GM12873 (cell line): Measurements from ENCODE around the gene LGALS7B.

Experiments used
- TF ChIP-seq, protein P1 (sequence below): IDR thresholded peaks from 2 replicates; pipeline ENCODE4 v1.5.1; 2012; ENCODE audit warnings: low read depth, mild to moderate bottlenecking, moderate library complexity, low read length, control low read depth; ENCODE audit not compliant: insufficient read depth; ENCODE audit errors: missing control alignments

LGALS7B gene

DNA sequence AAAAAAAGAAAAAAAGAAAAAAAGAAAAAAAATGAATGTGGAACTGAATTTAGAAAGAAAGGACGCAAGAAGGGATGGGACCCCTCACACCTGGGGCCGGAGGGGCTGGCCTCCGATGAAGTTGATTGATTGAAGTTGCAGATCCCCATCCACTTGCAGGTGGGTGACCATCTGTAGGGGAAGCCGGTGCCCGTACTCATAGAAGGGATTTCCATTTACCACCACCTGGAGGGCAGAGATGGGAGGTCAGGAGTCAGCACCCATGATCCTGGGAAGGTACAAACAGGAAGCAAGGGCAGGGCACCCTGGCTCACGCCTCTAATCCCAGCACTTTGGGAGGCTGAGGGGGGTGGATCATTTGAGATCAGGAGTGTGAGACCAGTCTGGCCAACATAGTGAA is 17.4 kb downstream of the LGALS7B start:
- TF ChIP-seq, protein P1, sequence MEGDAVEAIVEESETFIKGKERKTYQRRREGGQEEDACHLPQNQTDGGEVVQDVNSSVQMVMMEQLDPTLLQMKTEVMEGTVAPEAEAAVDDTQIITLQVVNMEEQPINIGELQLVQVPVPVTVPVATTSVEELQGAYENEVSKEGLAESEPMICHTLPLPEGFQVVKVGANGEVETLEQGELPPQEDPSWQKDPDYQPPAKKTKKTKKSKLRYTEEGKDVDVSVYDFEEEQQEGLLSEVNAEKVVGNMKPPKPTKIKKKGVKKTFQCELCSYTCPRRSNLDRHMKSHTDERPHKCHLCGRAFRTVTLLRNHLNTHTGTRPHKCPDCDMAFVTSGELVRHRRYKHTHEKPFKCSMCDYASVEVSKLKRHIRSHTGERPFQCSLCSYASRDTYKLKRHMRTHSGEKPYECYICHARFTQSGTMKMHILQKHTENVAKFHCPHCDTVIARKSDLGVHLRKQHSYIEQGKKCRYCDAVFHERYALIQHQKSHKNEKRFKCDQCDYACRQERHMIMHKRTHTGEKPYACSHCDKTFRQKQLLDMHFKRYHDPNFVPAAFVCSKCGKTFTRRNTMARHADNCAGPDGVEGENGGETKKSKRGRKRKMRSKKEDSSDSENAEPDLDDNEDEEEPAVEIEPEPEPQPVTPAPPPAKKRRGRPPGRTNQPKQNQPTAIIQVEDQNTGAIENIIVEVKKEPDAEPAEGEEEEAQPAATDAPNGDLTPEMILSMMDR: no peak

DNA sequence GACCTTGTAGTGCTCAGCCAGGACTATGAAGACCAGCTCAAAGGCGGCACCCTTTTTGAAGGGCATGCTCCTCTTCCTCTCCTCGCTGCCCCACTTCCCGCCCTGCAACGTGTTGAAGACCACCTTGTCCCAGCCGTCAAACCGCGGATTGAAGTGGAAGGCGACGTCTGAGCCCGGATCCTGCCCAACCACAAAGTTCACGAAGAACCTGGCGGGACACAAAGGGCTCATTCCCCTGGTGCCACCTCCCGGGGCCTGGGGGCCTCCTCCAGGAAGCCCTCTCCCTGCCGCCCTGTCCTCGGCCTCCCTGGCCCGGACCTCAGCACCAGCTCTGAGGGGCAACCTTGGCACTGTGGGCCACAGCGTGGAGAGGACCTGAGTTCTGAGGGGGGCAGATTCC is 19.7 kb downstream of the LGALS7B start:
- TF ChIP-seq, protein P1: no peak

DNA sequence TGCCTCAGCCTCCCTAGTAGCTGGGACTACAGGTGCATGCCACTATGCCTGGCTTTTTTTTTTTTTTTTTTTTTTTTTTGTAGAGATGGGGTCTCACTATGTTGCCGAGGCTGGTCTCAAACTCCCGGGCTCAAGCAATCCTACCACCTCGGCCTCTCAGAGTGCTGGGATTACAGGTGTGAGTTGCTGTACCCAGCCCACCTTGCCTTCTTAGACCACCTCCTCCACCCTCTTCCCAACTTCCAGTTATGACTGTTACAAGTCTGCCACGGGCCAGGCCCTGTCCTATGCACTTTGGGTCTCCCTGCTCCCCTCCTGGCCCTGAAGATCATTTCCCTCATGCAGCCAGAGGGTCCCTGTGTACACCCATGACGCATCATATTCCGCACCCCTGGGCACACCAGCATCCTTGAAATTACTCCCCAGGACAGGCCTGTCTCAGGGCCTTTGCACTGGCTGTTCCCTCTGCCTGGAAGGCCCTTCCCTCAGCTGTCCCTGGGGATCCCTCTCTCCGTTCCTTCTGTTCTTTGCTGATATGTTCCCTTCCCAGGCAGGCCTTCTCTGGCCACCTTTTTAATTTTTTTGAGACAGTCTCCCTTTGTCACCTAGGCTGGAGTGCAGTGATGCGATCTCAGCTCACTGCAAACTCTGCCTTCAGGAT is 20.7 kb downstream of the LGALS7B start:
- TF ChIP-seq, protein P1: no peak

DNA sequence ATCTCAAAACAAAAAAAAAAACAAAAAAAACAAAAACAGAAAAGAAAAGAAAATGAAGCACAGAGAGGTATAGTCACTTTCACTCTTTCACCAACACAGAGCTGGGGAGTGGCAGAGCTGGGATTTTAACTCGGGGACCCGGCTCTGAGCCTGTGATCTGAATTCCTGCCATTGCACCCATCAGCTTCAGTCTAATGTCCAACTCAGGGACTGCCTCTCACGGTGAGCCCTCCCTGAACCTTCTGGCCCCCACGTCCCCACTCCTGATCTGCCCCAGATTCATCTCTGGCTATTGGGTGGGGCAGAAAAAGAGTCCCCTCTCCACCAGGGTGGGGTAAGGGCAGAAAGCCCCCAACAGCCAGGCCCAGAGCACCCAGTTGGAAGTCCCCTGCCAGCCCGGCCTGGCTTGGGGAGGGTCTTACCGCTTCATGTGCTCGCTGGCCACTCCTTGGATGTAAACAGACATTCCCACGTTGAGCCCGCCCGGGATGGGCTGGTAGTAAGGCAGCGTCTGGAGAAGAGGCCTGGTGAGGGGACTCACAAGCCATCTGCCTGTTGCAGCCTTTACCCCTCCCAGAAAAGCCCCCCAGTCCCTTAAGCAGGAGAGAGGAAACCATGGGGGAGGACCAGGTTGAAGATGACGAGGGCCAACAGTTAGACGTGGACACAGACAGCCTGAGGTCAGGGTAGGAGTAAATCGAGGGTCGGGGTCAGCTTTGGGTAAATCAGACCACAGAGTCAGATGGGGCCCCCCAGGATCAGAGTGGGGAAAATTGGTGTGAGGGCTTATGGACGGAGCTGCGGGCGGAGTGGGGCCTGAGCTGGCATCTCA is 23.2 kb downstream of the LGALS7B start:
- TF ChIP-seq, protein P1: no peak

DNA sequence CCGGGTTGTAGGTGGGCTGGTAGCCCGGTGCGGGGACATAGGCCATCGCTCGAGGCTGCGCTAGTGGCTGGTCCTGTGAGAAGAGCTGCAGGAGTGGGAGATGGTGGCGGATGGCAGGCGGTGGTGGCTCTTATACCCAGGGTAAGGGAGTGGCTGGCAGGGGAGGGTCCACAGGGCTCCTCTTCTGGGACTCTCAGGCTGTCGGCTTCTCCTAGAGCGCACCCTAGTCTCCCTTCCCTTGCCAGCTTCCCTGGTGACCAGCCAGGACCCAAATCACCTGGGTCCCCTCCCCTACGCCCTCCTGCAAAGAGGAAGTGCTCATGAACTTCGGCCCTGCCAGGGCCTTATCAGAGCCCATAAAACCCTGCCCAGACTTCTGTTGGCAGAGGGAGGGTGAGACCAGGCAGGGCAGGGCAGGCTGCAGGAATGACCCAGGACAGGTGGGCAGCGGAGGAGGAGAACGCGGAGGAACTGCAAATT is 23.9 kb downstream of the LGALS7B start, which contains the start of gene LGALS4:
Gene LGALS4 (minus strand): TSS at position 105 of the 480 bp plus-strand sequence. CDS start 59 bp downstream, at position 46.
- TF ChIP-seq, protein P1: no peak

DNA sequence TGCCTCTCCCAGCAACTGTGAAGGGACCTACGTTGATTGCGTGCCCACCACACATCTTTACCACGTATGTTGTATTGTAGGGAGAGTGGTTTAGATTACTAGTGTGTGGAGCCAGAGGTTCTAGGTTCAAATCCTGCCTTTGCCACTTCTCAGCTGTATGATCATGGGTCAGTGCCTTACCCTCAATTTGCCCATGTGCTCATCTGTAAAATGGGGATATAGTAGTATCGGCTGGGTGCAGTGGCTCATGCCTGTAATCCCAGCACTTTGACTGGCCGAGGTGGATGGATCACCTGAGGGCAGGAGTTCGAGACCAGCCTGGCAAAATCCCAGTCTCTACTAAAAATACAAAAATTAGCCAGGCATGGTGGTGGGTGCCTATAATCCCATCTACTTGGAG is 24.3 kb downstream of the LGALS7B start:
- TF ChIP-seq, protein P1: no peak

DNA sequence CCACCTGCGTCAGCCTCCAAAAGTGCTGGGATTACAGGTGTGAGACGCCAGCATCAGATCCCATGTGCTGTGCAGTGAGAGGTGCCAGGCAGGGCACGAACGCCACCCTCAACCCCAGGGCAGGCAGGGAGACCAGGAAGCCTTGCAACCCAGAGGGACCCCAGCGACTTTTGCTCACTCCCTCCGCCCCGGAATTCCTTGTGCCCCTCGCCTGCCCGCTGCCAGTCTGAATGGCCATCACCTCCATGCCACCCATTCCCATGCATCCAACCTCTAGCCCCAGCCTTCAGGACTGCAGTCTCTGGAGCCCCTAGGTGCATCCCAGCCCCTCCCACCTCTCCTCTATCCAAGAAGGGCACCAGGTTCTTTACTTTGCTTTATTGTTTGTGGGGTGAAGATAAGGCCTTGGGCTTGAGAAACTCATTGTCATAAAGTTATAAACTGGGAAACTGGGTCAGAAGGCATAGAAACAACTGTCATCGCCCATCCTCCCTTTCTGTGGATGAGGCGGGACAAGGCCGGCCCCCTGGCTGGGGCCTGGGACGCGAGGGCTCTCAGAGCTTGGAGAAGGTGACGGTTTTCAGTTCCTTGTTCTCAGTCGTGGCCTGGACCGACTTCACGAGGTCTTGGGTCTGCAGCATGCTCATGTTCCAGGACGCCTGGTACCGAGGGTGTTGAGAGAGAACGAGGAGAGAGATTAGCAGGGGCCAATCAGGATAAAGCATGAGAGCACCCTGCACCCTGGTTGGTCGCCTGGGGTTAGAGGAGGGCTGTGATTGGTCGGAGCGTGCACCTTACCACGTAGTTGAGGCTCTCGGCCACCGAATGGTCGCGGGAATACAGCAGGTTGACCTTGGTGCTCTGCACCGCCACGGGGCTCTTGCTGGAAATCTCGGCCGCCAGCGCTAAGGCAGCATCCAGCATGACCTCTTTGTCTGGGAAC is 26.3 kb downstream of the LGALS7B start:
- TF ChIP-seq, protein P1: no peak
